OCI-LY3 (cell line): Measurements from ENCODE around the gene OR6S1.
"Not testable (repeated sequence)": the region's sequence is repeated elsewhere in the genome, so short reads cannot be mapped to it uniquely, and the experiment has no call there.

ENCODE experiments used
- H2AFZ ChIP-seq: fragments of 200-600, 300-600 bp; shearing (Covaris generic); 2 replicates; pipeline ENCODE4 v1.6.0; 2014; ENCODE audit warnings: antibody characterized with exemption, low read depth, low read length
- H3K27ac ChIP-seq: fragments of 200-600, 300-600 bp; sonication (generic); 2 replicates; pipeline ENCODE4 v1.5.1; 2014; ENCODE audit warnings: mild to moderate bottlenecking, low read length, moderate library complexity, mixed read lengths
- H3K27me3 ChIP-seq: fragments of 200-600, 300-600 bp; sonication (generic); 2 replicates; pipeline ENCODE4 v1.6.1; 2014; ENCODE audit warnings: low read depth, low read length, mixed read lengths
- H3K36me3 ChIP-seq: fragments of 200-600, 300-600 bp; sonication (generic); replicated peaks from 2 replicates; pipeline ENCODE3; 2014; ENCODE audit warnings: low read depth, low read length, mixed read lengths
- H3K4me1 ChIP-seq: fragments of 300-600, 200-600 bp; sonication (generic); 2 replicates; pipeline ENCODE4 v1.6.1; 2014; ENCODE audit warnings: low read length, mixed read lengths
- H3K4me2 ChIP-seq: fragments of 200-600, 300-600 bp; sonication (generic); 2 replicates; pipeline ENCODE4 v1.6.1; 2014; ENCODE audit warnings: low read length, mixed read lengths
- H3K4me3 ChIP-seq: fragments of 300-600, 200-600 bp; sonication (generic); 2 replicates; pipeline ENCODE4 v1.5.1; 2014; ENCODE audit warnings: antibody characterized with exemption, mild to moderate bottlenecking, low read length, moderate library complexity
- H3K79me2 ChIP-seq: fragments of 300-600, 200-600 bp; shearing (Covaris generic); 2 replicates; pipeline ENCODE4 v1.6.1; 2014; ENCODE audit warnings: mild to moderate bottlenecking, low read length, mixed read lengths
- H3K9ac ChIP-seq: fragments of 300-600, 200-600 bp; shearing (Covaris generic); 2 replicates; pipeline ENCODE4 v1.6.0; 2014; ENCODE audit warnings: mild to moderate bottlenecking, low read length, moderate library complexity
- H3K9me3 ChIP-seq: fragments of 200-600, 300-600 bp; shearing (Covaris generic); 2 replicates; pipeline ENCODE4 v1.6.1; 2014; ENCODE audit warnings: low read length, mixed read lengths; ENCODE audit not compliant: insufficient read depth
- H4K20me1 ChIP-seq: fragments of 200-600, 300-600 bp; sonication (generic); 2 replicates; pipeline ENCODE4 v1.6.1; 2016; ENCODE audit warnings: low read length, mixed read lengths; ENCODE audit not compliant: insufficient read depth
- EZH2phosphoT487 ChIP-seq: fragments of 200-600 bp; shearing (Covaris generic); IDR thresholded peaks from 2 replicates; pipeline ENCODE4 v1.6.1; 2018; ENCODE audit warnings: antibody characterized with exemption, mixed run types, low read depth
- TF ChIP-seq, protein P1 (sequence below): fragments of 200-600, 300-600 bp; sonication (generic); IDR thresholded peaks from 2 replicates; pipeline ENCODE4 v1.5.1; 2014; ENCODE audit warnings: antibody characterized with exemption, low read length, low read depth

Gene OR6S1

DNA sequence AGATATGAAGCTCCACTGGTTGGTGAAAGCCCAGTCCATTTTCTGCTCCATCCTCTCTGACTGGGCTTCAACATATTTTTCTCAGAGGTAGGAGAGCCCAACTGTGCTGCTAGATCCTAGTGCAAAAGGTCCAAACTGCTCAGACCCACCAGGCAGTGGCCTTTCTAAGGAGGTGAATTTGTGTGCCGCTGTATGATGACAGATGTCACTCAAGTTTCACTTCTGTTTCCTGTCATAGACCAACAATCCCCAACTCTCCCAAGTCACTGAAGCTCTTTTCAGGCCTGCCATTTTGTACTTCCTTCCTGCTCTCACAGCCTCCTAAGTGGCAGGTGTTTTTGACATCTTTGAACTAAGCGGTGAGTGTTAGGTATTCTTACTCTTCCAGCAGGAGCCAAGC, 26.5 kb upstream of the OR6S1 start:
- Histone ChIP-seq H3K79me2 (no peaks in the 10 kb centered on the region), H3K4me1 (peaks cover 26% of the 10 kb centered on the region), H4K20me1 (no peaks in the 10 kb centered on the region; the same call in 1 of the 2 replicates), H3K4me3 (peak overlapping the region; percentile 27; the same call in 1 of the 2 replicates), H3K36me3 (no peaks in the 10 kb centered on the region), H3K9ac (peak overlapping the region; percentile 7; the same call in 1 of the 2 replicates), H3K4me2 (peak overlapping the region; percentile 71), H3K9me3 (no peaks in the 10 kb centered on the region), H3K27me3 (no peaks in the 10 kb centered on the region), H3K27ac (peak overlapping the region; percentile 68), H2AFZ (peak overlapping the region; percentile 8; the same call in 1 of the 2 replicates)
- TF ChIP-seq EZH2phosphoT487 = no peak
- TF ChIP-seq, protein P1, sequence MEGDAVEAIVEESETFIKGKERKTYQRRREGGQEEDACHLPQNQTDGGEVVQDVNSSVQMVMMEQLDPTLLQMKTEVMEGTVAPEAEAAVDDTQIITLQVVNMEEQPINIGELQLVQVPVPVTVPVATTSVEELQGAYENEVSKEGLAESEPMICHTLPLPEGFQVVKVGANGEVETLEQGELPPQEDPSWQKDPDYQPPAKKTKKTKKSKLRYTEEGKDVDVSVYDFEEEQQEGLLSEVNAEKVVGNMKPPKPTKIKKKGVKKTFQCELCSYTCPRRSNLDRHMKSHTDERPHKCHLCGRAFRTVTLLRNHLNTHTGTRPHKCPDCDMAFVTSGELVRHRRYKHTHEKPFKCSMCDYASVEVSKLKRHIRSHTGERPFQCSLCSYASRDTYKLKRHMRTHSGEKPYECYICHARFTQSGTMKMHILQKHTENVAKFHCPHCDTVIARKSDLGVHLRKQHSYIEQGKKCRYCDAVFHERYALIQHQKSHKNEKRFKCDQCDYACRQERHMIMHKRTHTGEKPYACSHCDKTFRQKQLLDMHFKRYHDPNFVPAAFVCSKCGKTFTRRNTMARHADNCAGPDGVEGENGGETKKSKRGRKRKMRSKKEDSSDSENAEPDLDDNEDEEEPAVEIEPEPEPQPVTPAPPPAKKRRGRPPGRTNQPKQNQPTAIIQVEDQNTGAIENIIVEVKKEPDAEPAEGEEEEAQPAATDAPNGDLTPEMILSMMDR = no peak

DNA sequence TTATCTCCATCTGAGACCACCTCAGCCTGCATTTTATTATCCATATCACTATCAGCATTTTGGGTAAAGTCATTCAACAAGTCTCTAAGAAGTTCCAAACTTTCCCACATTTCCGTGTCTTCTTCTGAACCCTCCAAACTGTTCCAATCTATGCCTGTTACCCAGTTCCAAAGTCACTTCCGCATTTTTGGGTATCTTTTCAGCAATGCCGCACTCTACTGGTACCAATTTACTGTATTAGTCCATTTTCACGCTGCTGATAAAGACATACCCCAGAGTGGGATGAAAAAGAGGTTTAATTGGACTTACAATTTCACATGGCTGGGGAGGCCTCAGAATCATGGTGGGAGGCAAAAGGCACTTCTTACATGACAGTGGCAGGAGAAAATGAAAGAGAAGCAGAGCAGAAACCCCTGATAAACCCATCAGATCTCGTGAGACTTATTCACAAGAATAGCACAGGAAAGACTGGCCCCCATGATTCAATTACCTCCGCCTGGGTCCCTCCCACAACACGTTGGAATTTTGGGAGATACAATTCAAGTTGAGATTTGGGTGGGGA, 25.0 kb upstream of the OR6S1 start:
- H3K9ac ChIP-seq = peak overlapping the region; percentile 73
- H3K36me3 ChIP-seq, H3K27me3 ChIP-seq, H3K9me3 ChIP-seq, H3K79me2 ChIP-seq, H4K20me1 ChIP-seq: not testable (repeated sequence)
- TF ChIP-seq, protein P1 = peak; percentile 28; the same call in 1 of the 2 replicates
- H3K27ac ChIP-seq = peak overlapping the region; percentile 54
- peaks cover 26% of the 10 kb centered on the region for H3K4me1 ChIP-seq
- H3K4me3 ChIP-seq = peak overlapping the region; percentile 80
- peak overlapping the region; percentile 81; the same call in 1 of the 2 replicates for H2AFZ ChIP-seq
- peak overlapping the region; percentile 71 for H3K4me2 ChIP-seq

DNA sequence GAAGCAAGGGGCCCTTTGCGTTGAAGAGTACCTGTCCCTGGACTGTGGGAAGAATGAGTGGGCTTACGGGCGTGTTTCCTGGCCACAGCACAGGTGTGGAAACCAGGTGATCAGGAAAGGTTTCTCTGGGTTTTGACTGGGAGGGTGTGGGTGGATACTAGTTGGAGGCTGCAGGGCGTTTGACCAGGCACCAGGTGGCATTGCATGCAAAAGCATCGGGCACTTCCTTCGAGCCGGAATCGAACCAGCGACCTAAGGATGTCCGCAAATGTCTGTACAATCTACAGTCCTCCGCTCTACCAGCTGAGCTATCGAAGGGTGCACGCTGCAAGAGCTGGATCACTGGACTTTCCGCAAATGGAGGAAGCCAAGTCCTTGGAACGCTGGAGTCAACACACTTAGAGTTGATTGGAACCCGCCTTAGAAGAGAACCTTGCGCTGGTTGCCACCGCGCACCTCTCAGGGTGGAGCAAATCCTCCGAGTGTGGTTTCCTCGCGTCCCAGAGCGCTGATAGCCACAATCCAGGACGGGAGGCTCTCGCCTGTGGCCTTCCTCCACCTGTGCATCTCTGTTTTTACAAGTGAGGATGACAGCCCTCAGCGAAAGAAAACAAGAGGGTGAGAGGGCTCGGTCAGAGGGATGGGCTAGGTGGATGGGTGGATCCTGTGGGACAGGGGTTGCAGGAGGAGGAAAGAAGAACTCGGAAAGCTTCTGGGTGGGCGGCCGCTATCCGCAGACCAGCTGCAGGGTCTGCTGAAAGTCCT, 21.7 kb upstream of the OR6S1 start:
- no peak overlapping the region for H3K4me3 ChIP-seq
- no peak overlapping the region for H3K9ac ChIP-seq
- no peaks in the 10 kb centered on the region; the same call in 1 of the 2 replicates for H4K20me1 ChIP-seq
- H3K4me2 ChIP-seq = no peak overlapping the region
- H3K36me3 ChIP-seq = no peaks in the 10 kb centered on the region
- H3K9me3 ChIP-seq = no peaks in the 10 kb centered on the region
- TF ChIP-seq, protein P1 = peak; percentile 51
- no peak for TF ChIP-seq EZH2phosphoT487
- H3K27me3 ChIP-seq = no peaks in the 10 kb centered on the region
- no peaks in the 10 kb centered on the region for H3K79me2 ChIP-seq
- H2AFZ ChIP-seq = no peak overlapping the region
- H3K4me1 ChIP-seq = peaks cover 19% of the 10 kb centered on the region
- H3K27ac ChIP-seq = no peak overlapping the region

DNA sequence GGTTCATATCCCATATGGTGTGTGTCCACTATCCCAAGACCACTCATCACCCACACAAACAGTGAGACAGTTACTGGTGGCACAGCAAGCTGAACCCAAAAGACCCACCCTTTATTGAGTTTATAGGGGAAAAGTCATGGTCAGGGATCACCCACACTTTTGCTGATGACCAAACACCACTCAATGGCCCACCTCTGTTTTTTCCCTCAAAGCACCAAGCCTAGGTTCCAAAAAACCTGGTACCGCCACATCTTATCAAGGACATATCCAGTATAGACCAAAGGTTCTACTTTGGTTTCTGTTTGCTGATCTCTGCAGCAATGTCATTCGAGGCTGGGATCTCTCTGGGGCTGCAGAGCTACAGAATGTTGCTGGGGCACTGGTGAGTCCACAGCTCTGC, 19.7 kb upstream of the OR6S1 start:
- H4K20me1 ChIP-seq = no peaks in the 10 kb centered on the region; the same call in 1 of the 2 replicates
- no peak overlapping the region for H3K27ac ChIP-seq
- H3K4me2 ChIP-seq = no peak overlapping the region
- H3K79me2 ChIP-seq = no peaks in the 10 kb centered on the region
- H3K27me3 ChIP-seq = no peaks in the 10 kb centered on the region
- H3K4me3 ChIP-seq = no peak overlapping the region
- peaks cover 2% of the 10 kb centered on the region; the same call in 1 of the 2 replicates for H3K4me1 ChIP-seq
- H3K9me3 ChIP-seq = no peaks in the 10 kb centered on the region
- TF ChIP-seq, protein P1 = no peak
- no peak for TF ChIP-seq EZH2phosphoT487
- no peak overlapping the region for H2AFZ ChIP-seq
- no peaks in the 10 kb centered on the region for H3K36me3 ChIP-seq
- H3K9ac ChIP-seq = no peak overlapping the region
